NCI-H2227 (cell line): Measurements from ENCODE around the gene MNDA.
"Not testable (repeated sequence)": the region's sequence is repeated elsewhere in the genome, so short reads cannot be mapped to it uniquely, and the experiment has no call there.

Source experiments
- DNase-seq: peaks from one replicate; lab custom pipeline; 2025; ENCODE audit not compliant: unreplicated experiment; lab: John Stamatoyannopoulos, UW

MNDA gene

DNA sequence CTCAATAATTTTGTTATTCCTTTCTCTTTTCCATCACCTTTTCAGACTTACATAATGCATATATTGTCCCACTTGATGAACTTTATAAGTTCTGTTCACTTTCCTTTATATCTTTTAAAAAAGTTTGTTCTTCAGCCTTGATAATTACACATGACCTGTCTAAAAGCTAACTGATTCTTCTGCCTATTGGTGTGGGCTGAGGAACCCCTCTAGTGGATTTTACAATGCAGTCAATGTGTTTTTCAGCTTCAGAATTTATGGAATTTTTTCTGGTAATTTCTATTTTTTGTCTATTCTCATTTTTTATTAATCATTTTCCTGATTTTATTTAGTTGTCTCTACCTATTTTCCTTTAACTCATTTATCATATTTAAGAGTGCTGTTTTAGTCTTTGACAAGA is 7.5 kb downstream of the MNDA start:
- DNase-seq: no peak

DNA sequence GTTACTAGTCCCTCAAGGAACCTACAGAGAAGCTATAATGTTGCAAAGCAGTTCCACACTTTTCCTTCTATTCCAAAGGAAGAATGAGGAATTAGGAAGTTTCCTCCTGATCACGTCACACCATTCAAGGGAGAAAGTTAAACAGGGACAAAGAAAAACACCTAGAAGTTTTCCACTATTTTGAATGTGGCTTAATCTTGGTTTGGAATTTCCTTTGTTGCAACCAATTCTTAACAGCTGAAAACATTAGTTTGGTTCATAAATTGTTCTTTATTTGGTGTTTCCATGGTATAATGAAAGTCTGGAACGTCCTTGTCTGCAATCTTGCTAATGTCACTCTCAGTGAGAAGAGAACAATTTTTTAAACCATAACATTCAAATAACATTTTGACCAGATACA is 8.4 kb downstream of the MNDA start:
- DNase-seq: no peak

DNA sequence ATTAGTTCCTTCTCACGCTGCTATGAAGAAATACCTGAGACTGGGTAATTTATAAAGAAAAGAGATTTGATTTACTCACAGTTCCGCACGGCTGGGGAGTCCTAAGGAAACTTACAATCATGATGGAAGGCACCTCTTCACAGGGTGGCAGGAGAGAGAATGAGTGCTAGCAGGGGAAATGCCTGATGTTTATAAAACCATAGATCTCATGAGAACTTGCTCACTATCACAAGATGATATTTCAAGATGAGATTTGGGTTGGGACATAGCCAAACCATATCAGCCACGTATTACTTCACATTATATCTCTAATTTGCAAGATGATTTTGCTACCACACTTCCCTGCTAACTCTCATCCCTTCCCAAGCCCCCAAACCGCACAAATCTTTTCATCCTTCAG is 9.1 kb downstream of the MNDA start:
- DNase-seq: no peak

DNA sequence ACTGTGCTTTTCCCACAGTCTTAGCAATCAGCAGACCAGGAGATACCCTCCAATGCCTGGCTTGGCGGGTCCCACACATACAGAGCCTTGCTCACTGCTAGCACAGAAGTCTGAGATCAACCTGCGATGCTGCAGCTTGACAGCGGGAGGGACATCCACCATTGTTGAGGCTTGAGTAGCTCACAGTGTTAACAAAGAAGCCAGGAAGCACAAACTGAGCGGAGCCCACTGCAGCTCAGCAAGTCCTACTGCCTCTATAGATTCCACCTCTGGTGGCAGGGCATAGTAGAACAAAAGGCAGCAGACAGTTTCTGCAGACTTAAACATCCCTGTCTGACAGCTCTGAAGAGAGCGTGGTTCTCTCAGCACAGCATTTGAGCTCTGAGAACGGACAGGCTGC is 33.4 kb downstream of the MNDA start:
- DNase-seq: no peak

DNA sequence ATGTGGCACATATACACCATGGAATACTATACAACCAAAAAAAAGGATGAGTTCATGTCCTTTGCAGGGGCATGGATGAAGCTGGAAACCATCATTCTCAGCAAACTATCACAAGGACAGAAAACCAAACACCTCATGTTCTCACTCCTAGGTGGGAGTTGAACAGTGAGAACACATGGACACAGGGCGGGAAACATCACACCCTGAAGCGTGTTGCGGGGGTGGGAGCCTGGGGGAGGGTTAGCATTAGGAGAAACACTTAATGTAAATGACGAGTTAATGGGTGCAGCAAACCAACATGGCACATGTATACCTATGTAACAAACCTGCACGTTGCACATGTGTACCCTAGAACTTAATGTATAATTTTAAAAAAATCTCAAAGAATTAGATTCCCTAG is 39.3 kb downstream of the MNDA start:
- not testable (repeated sequence) for DNase-seq

DNA sequence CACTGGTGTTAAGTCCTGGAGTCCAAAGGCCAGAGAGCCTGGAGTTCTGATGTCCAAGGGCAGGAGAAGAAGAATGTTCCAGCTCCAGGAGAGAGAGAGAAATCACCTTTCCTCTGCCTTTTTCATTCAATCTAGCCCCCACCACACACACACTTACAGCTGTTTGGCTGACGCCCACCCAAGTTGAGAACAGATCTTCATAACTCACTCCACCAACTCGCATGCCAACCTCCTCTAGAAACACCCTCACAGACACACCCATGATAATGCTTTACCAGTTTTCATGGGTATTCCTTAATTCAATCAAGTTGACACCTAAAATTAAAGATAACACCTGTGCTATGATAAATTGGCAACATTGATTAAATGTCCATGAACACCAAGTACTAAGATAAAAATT is 42.0 kb downstream of the MNDA start:
- DNase-seq: no peak

DNA sequence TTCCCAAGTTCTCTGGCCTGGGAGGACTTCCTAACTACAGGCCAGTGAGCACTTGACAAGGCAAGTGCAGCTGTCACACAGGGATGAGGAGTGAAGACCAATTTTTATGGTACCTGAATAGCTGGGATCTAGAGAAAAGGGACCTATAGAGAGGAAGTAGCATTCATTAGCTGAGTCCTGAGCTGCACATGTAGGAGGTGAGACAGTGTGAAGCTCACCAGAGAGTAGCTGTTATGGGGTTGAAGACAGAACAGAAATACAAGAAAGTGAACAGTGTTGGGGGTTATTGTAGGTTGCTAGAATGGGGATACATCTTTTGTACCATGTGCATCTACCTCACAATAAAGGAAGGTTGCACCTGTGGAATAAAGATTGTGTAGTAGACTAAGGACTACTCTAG is 62.5 kb downstream of the MNDA start:
- no peak for DNase-seq

DNA sequence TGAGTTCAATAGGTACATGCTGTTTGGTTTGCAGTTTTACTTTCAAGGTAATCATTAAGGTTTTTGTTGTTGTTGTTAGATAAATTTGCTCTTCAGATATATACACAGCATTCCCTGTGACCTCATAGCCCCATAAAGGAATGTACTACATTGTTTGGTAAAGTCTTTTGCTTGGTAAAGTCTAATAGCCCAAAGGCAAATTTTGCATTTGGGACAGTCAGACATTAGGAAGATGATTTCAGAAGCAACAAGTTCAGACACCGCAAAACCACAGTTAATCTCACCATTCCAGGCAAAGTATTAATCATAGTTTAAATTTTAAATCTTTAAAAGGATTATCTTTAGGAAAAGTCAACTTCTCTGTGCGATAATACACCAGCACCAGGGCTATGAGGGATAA is 67.6 kb downstream of the MNDA start:
- DNase-seq: no peak
